ENCODE data around the gene KCNH8.

KCNH8 gene

GRCh38 chr3:19250959-19251610 lies 102.8 kb downstream of the KCNH8 start:
- no peak for DNase-seq (ENCODE audit: low read depth)

GRCh38 chr3:19254189-19254588 lies 105.9 kb downstream of the KCNH8 start:
- DNase-seq (ENCODE audit: low read depth), result no peak

- DNase-seq (ENCODE audit: low read depth), result no peak
Observed at GRCh38 chr3:19254784-19255338, 106.6 kb downstream of the KCNH8 start.

- DNase-seq (ENCODE audit: low read depth), result no peak
Observed at GRCh38 chr3:19256313-19256712, 108.0 kb downstream of the KCNH8 start.

GRCh38 chr3:19263606-19264005 lies 115.3 kb downstream of the KCNH8 start:
- DNase-seq (ENCODE audit: low read depth), result no peak

- DNase-seq (ENCODE audit: low read depth), result no peak
Observed at GRCh38 chr3:19264424-19264823, 116.1 kb downstream of the KCNH8 start.

- no peak for DNase-seq (ENCODE audit: low read depth)
Observed at GRCh38 chr3:19267040-19267439, 118.7 kb downstream of the KCNH8 start.

GRCh38 chr3:19270481-19270880 lies 122.2 kb downstream of the KCNH8 start:
- DNase-seq (ENCODE audit: low read depth), result no peak

GRCh38 chr3:19272296-19272695 lies 124.0 kb downstream of the KCNH8 start:
- no peak for DNase-seq (ENCODE audit: low read depth)

- DNase-seq (ENCODE audit: low read depth), result no peak
Observed at GRCh38 chr3:19273091-19273490, 124.8 kb downstream of the KCNH8 start.

GRCh38 chr3:19274576-19274975 lies 126.3 kb downstream of the KCNH8 start:
- DNase-seq (ENCODE audit: low read depth), result no peak

- no peak for DNase-seq (ENCODE audit: low read depth)
Observed at GRCh38 chr3:19284974-19285373, 136.7 kb downstream of the KCNH8 start.

- no peak for DNase-seq (ENCODE audit: low read depth)
Observed at GRCh38 chr3:19293295-19293694, 145.0 kb downstream of the KCNH8 start.

GRCh38 chr3:19295208-19295607 lies 146.9 kb downstream of the KCNH8 start:
- no peak for DNase-seq (ENCODE audit: low read depth)

- DNase-seq (ENCODE audit: low read depth), result no peak
Observed at GRCh38 chr3:19331931-19332330, 183.6 kb downstream of the KCNH8 start.

- DNase-seq (ENCODE audit: low read depth), result no peak
Observed at GRCh38 chr3:19334120-19334519, 185.8 kb downstream of the KCNH8 start.

- no peak for DNase-seq (ENCODE audit: low read depth)
Observed at GRCh38 chr3:19338769-19339168, 190.5 kb downstream of the KCNH8 start.

GRCh38 chr3:19342389-19342788 lies 194.1 kb downstream of the KCNH8 start:
- no peak for DNase-seq (ENCODE audit: low read depth)

- no peak for DNase-seq (ENCODE audit: low read depth)
Observed at GRCh38 chr3:19346759-19347158, 198.4 kb downstream of the KCNH8 start.

GRCh38 chr3:19347671-19348070 lies 199.4 kb downstream of the KCNH8 start:
- DNase-seq (ENCODE audit: low read depth), result no peak

GRCh38 chr3:19348500-19348899 lies 200.2 kb downstream of the KCNH8 start:
- no peak for DNase-seq (ENCODE audit: low read depth)

GRCh38 chr3:19348941-19349564 lies 200.7 kb downstream of the KCNH8 start:
- DNase-seq (ENCODE audit: low read depth), result no peak

- no peak for DNase-seq (ENCODE audit: low read depth)
Observed at GRCh38 chr3:19357947-19358346, 209.6 kb downstream of the KCNH8 start.

- no peak for DNase-seq (ENCODE audit: low read depth)
Observed at GRCh38 chr3:19363071-19363470, 214.8 kb downstream of the KCNH8 start.
